ENCODE results near the gene ASB7. TPM values are rescaled to one million over a fixed set of nuclear protein-coding genes. Genes with fewer than 3 reads are reported as not detected.

The ASB7 gene
- total RNA-seq, 4 donors from 2014 or later, result 8.2 to 13.4 (median 10.8) TPM

DNA sequence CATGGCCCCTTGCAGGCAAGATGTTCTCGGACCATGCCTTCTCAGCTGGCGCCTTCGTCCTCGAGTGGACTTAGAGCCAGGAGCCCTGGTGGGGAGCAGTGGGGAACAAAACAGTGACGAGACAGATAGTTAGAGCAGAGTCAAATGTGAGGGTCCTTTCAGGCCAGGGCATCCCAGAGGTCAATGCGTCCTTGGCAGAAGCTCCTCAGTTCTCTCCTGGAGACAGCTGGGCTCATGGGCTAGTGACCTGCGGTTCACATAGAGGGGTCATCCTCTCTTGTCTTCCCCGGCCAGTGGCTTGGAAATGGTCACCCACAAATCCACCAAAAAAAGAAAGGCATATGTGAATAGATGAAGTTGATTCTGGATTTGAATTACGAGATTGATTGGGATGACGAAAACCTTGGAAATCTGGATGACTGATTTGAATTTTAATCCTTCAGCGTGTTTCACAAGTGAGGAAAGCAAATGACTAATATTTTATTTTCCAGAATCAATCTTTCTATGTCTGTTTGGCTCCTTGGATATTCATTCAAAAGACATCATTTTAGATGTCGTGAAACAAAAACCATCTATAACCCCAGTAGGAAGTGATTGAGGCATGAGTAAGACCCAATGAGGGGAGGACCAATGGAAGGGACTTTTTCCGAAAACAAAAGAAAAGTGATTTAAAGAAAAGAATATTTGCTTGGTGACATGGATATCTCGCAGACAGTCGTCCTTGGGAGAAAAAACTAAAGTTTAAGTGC is 84.5 kb downstream of the ASB7 start:
- no peak for DNase-seq (ENCODE audit: low spot score in 2 of 2)
- no peaks in the 10 kb centered on the region for H3K36me3 ChIP-seq
- no peaks in the 10 kb centered on the region for H3K27me3 ChIP-seq
- H3K4me1 ChIP-seq, result peaks cover 7% of the 10 kb centered on the region
- H3K4me3 ChIP-seq, result no peak overlapping the region
- TF ChIP-seq POLR2A (IDR thresholded peaks at IDR 0.05) (no peak), EP300 (IDR thresholded peaks at IDR 0.05) (no peak), POLR2AphosphoS5 (IDR thresholded peaks at IDR 0.05) (no peak)
- TF ChIP-seq, protein P1, sequence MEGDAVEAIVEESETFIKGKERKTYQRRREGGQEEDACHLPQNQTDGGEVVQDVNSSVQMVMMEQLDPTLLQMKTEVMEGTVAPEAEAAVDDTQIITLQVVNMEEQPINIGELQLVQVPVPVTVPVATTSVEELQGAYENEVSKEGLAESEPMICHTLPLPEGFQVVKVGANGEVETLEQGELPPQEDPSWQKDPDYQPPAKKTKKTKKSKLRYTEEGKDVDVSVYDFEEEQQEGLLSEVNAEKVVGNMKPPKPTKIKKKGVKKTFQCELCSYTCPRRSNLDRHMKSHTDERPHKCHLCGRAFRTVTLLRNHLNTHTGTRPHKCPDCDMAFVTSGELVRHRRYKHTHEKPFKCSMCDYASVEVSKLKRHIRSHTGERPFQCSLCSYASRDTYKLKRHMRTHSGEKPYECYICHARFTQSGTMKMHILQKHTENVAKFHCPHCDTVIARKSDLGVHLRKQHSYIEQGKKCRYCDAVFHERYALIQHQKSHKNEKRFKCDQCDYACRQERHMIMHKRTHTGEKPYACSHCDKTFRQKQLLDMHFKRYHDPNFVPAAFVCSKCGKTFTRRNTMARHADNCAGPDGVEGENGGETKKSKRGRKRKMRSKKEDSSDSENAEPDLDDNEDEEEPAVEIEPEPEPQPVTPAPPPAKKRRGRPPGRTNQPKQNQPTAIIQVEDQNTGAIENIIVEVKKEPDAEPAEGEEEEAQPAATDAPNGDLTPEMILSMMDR (IDR thresholded peaks at IDR 0.05), result no peak
- 73% methylated on average over 15 of the region's 15 CpGs for WGBS
- no peaks in the 10 kb centered on the region for H3K9me3 ChIP-seq
- peak overlapping the region; percentile 68 for H3K27ac ChIP-seq

DNA sequence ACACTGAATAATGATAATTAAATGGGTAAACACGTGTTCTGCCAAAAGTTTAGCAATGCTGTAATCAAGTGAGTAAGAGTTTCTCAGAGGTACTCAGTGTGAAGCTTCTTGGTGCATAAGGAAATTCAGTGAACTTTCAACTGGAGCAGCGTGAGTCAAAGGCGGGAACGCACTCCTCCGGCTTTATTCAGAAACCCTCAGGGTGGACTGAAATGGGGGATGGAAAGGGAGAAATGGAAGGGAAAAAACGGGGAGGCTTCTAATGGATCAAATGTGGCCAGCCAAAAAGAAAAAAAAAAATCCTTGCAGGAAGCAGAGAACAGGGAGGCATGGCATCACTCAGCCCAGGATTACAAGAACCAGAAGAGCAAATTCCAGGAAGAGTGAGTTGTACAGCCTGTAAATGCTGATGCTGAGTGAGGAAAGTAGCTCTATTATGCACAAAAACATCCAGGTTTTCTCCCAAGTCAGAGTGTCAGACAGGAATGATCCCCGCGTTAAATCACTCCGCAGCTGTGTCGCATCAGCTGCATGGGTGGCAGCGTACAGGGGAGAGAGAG is 85.3 kb downstream of the ASB7 start:
- H3K27ac ChIP-seq, result peak overlapping the region; percentile 40
- no peak overlapping the region for H3K4me3 ChIP-seq
- WGBS, result 42% methylated on average over 11 of the region's 11 CpGs
- H3K9me3 ChIP-seq, result no peaks in the 10 kb centered on the region
- H3K4me1 ChIP-seq, result peaks cover 7% of the 10 kb centered on the region
- no peaks in the 10 kb centered on the region for H3K36me3 ChIP-seq
- H3K27me3 ChIP-seq, result no peaks in the 10 kb centered on the region
- no peak for DNase-seq (ENCODE audit: low spot score in 2 of 2)
- TF ChIP-seq POLR2A (IDR thresholded peaks at IDR 0.05), result no peak
- TF ChIP-seq POLR2AphosphoS5 (IDR thresholded peaks at IDR 0.05), result no peak
- TF ChIP-seq, protein P1 (IDR thresholded peaks at IDR 0.05), result no peak

DNA sequence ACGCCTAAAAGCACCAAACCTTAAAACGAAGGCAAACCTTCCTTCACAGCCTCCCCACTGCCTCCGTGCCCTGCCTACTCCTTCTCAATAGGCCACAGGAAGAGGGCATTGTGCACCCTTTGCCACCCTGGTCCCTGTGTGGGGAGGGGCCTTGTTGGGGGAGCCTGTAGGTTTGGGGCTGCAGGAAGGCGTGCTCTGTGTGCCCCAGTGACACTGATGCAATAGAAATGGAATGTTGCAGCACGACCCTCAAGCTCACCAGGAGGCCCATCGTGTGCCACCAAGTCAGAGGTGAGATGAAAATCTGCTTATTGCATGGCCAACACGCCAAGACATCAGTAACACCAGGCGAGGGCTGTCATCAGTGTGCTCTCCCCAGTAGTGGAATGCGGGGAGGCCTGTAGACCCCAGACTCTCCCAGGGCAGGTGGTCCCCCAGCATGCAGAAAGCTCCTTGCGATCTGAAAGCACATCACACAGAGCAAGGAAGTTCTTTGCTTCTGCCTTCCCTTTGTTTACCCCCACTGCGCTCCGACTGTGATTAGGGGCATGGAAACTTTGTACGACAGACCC is 86.2 kb downstream of the ASB7 start:
- Histone ChIP-seq H3K4me3 (no peak overlapping the region), H3K27ac (no peak overlapping the region), H3K36me3 (no peaks in the 10 kb centered on the region), H3K4me1 (peaks cover 13% of the 10 kb centered on the region), H3K27me3 (no peaks in the 10 kb centered on the region), H3K9me3 (no peaks in the 10 kb centered on the region)
- DNase-seq (ENCODE audit: low spot score in 2 of 2), result no peak
- 96% methylated on average over 10 of the region's 13 CpGs for WGBS
- TF ChIP-seq, protein P1 (IDR thresholded peaks at IDR 0.05), result no peak
- TF ChIP-seq EP300 (IDR thresholded peaks at IDR 0.05) (no peak), POLR2AphosphoS5 (IDR thresholded peaks at IDR 0.05) (no peak), POLR2A (IDR thresholded peaks at IDR 0.05) (no peak)

DNA sequence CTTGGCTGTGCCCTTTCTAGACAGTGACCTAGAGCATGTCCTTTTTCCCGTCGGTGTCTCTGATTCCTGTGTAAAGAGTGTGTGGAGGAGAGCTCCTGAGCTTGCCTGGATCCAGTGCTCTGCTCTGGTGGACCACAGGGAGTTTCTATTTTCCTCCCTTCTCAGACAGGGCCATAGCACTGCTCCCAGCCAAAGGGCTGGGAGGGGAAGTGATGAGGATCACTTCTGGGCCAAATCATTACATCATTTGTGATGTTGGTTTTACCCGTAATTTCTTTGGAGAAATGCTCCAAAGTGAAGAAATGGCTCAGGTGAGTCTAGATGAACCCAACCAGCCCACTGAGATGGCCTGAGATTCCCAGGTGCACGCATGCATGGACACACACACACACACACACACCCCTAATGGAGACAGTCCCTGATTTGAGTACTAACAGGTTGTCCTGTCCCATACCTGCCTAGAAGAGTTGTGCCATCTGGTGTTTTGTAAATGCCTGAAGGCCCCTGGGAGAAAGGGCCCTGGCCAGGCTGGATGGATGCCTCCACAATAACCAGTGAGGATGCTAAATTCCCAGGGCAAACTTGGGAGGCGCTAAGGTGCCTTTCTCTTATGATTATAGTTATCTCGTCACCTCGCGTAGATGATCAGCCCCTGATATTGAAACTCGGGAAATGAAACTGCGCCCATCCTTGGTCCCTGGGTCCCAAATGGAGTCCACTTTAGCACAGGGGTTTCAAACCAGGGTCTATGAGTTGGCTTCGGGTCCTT is 86.9 kb downstream of the ASB7 start:
- TF ChIP-seq, protein P1 (IDR thresholded peaks at IDR 0.05), result no peak
- TF ChIP-seq POLR2AphosphoS5 (IDR thresholded peaks at IDR 0.05) (no peak), EP300 (IDR thresholded peaks at IDR 0.05) (no peak), POLR2A (IDR thresholded peaks at IDR 0.05) (no peak)
- H3K4me3 ChIP-seq, result no peak overlapping the region
- WGBS, result 90% methylated on average over 11 of the region's 11 CpGs
- no peak overlapping the region for H3K27ac ChIP-seq
- no peak for DNase-seq (ENCODE audit: low spot score in 2 of 2)
- peaks cover 16% of the 10 kb centered on the region for H3K4me1 ChIP-seq
- H3K36me3 ChIP-seq, result no peaks in the 10 kb centered on the region
- no peaks in the 10 kb centered on the region for H3K9me3 ChIP-seq
- H3K27me3 ChIP-seq, result no peaks in the 10 kb centered on the region

Data from suprapubic skin (tissue), 4 donors.